ENCODE data around the gene IGSF21. TPM values are rescaled to one million over a fixed set of nuclear protein-coding genes. Genes with fewer than 3 reads are reported as not detected.

IGSF21 gene
- total and polyA plus RNA-seq, 10 of the 15 experiments (the other 5 are each of a cell fraction or from before 2014, with no cell fraction given): 0.03 to 0.49 TPM; not detected in 8

GRCh38 chr1:18229625-18230024, 122.0 kb downstream of the IGSF21 start:
- ChIA-PET SMC1A (ENCODE audit: uncharacterized antibody, unreplicated experiment) (interaction anchor here (1.1 kb wide), 1 partner anchor 61 kb away, joined by 3 read pairs; no protein-coding TSS in a partner anchor), RAD21 (ENCODE audit: unreplicated experiment) (no interaction called here), CTCF (interaction anchor here (0.7 kb wide), 1 partner anchor 354 kb away, joined by 4 read pairs; no protein-coding TSS in a partner anchor), POLR2A (no interaction called here)
- intact Hi-C loops (cut with micrococcal nuclease; ENCODE audit: unreplicated experiment): no loop called here
- no peaks in the 10 kb centered on the region for H3K36me3 ChIP-seq (ENCODE audit: control insufficient read depth in 2 of 2, insufficient read depth in 2 of 2, low read length in 1 of 2)
- H3K9me3 ChIP-seq (replicated peaks; ENCODE audit: control insufficient read depth, insufficient read depth, low read length): peaks cover 5% of the 10 kb centered on the region
- 47% methylated on average over 1 of the region's 1 CpG for WGBS (ENCODE audit: insufficient coverage, insufficient replicate concordance, low lambda C conversion rate, missing lambda C conversion rate)
- no peaks in the 10 kb centered on the region for H4K20me1 ChIP-seq (ENCODE audit: control insufficient read depth, insufficient read depth)
- no TSS peak for BruUV-seq (replicated peaks)
- H3K4me2 ChIP-seq (ENCODE audit: control insufficient read depth, insufficient read depth): no peak overlapping the region
- H3K27ac ChIP-seq (ENCODE audit: control insufficient read depth, insufficient read depth): no peak overlapping the region
- H3K4me1 ChIP-seq (ENCODE audit: control insufficient read depth, insufficient read depth, low read length): no peaks in the 10 kb centered on the region
- TF ChIP-seq HDAC6 (IDR thresholded peaks at IDR 0.05; ENCODE audit: unreplicated experiment) (no peak), ELK1 (IDR thresholded peaks at IDR 0.05; ENCODE audit: low read depth, low read length) (no peak), GATAD2B (conservative IDR thresholded peaks at IDR 0.05; ENCODE audit: low read depth) (no peak), STAT1 (conservative IDR thresholded peaks at IDR 0.05) (no peak), TARDBP (IDR thresholded peaks at IDR 0.05; ENCODE audit: borderline replicate concordance) (no peak), BCL3 (IDR thresholded peaks at IDR 0.05; ENCODE audit: borderline replicate concordance, insufficient read depth, low read depth, low read length, poor library complexity, severe bottlenecking) (no peak), RELA (IDR thresholded peaks at IDR 0.05; ENCODE audit: borderline replicate concordance, partially characterized antibody) (no peak), NFYB (IDR thresholded peaks at IDR 0.05; ENCODE audit: insufficient read depth, low read depth, low read length) (no peak)
- ATAC-seq (no peak), DNase-seq (ENCODE audit: low read depth, low spot score) (no peak), FAIRE-seq (no peak)
- no peaks in the 10 kb centered on the region for H3K79me2 ChIP-seq (ENCODE audit: control insufficient read depth, insufficient read depth, low read length)
- in situ Hi-C loops (cut with MboI): no loop called here
- no peak overlapping the region for H3K4me3 ChIP-seq
- no peaks in the 10 kb centered on the region; a peak in 2 of 4 replicates for H3K27me3 ChIP-seq (replicated peaks in 1 of 2; ENCODE audit: control insufficient read depth in 2 of 2, insufficient read depth in 2 of 2, low read length in 1 of 2)
- H2AFZ ChIP-seq (ENCODE audit: control insufficient read depth, low read depth, low read length): no peak overlapping the region
- no peak overlapping the region for H3K9ac ChIP-seq (ENCODE audit: control insufficient read depth, insufficient read depth, low read length)

All from GM12878 (cell line).